Measurements from ENCODE around the gene SLC37A4. TPM values are rescaled to one million over a fixed set of nuclear protein-coding genes. Genes with fewer than 3 reads are reported as not detected.
"Not testable (repeated sequence)": the region's sequence is repeated elsewhere in the genome, so short reads cannot be mapped to it uniquely, and the experiment has no call there.

SLC37A4 gene
- total and polyA plus RNA-seq, 2 donors = 8.5 to 9.5 TPM

- H3K27ac ChIP-seq (ENCODE audit: low read depth in 1 of 2, low read length in 1 of 2) = peak overlapping the region in 1 of 2 donors; percentile 73
- 10% methylated on average over 19 of the region's 19 CpGs for WGBS
- peaks cover 12 to 22% of the 10 kb centered on the region in 2 donors for H3K4me1 ChIP-seq (ENCODE audit: control insufficient read depth in 2 of 2, insufficient read depth in 2 of 2, low read length in 2 of 2)
- H3K36me3 ChIP-seq (ENCODE audit: control insufficient read depth in 2 of 2, insufficient read depth in 2 of 2, low read length in 1 of 2) = peaks cover 19 to 25% of the 10 kb centered on the region in 2 donors
- DNase-seq (ENCODE audit: low read depth in 6 of 9, low spot score in 9 of 9) = no peak
- H3K9me3 ChIP-seq (ENCODE audit: control insufficient read depth in 2 of 2, insufficient read depth in 1 of 2, low read length in 1 of 2) = no peaks in the 10 kb centered on the region
- peak overlapping the region; percentile 83 to 86 for H3K4me3 ChIP-seq (ENCODE audit: low read length in 2 of 2)
- no peaks in the 10 kb centered on the region for H3K27me3 ChIP-seq (ENCODE audit: control insufficient read depth in 2 of 2, insufficient read depth in 1 of 2, low read length in 1 of 2)
These were observed 32.3 kb downstream of the SLC37A4 start for GRCh38 chr11:118998388-118998717.

GRCh38 chr11:118997627-118998387 is 32.9 kb downstream of the SLC37A4 start, which contains the start of gene CENATAC:
Gene CENATAC, plus strand, starts transcription at chr11:118998138. Its CDS starts 60 bp downstream, at chr11:118998198.
- under 1% methylated on average over 54 of the region's 54 CpGs for WGBS
- Histone ChIP-seq H3K27me3 (ENCODE audit: control insufficient read depth in 2 of 2, insufficient read depth in 1 of 2, low read length in 1 of 2) (no peaks in the 10 kb centered on the region), H3K9me3 (ENCODE audit: control insufficient read depth in 2 of 2, insufficient read depth in 1 of 2, low read length in 1 of 2) (no peaks in the 10 kb centered on the region), H3K4me3 (ENCODE audit: low read length in 2 of 2) (peak within 1 kb of the TSS; percentile 83 to 86), H3K36me3 (ENCODE audit: control insufficient read depth in 2 of 2, insufficient read depth in 2 of 2, low read length in 1 of 2) (peaks cover 15 to 21% of the 10 kb centered on the region in 2 donors), H3K27ac (ENCODE audit: low read depth in 1 of 2, low read length in 1 of 2) (peak within 1 kb of the TSS; percentile 15 to 73), H3K4me1 (ENCODE audit: control insufficient read depth in 2 of 2, insufficient read depth in 2 of 2, low read length in 2 of 2) (peaks cover 12 to 22% of the 10 kb centered on the region in 2 donors)
- DNase-seq (ENCODE audit: low read depth in 6 of 9, low spot score in 9 of 9) = peak; percentile 78 to 96 (median 90)

DNA sequence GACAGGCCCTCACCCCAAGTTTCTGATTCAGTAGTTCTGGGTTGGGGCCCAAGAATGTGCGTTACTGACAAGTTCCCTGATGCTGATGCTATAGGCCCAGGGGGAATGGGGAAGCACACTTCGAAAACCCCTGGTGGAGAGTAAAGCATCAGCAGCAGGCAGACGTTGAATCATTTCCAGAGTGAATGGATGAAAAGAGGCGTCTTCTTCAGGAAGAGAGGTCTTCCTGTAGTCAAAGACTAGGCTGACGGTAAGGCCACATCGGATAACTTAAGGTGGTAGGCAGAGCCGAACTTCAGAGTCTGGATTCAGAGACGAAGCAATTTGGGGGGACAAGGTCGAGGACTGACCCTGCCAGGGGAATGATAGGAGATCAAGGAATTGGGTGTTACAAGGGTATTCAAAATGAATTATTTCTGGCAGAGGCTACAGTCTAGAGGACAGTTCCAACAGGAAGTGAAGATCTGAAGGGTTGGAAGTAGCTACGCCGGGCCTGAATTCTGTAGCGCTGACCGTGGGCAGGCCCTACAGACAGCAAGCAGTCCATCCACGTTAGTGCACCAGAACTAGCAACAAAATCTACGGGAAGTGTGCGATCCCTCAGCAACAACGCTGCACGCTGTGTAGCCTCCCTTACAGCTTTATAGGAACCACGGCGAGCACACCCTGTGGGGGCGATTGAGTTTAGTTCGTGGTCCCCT is 33.6 kb downstream of the SLC37A4 start:
- peak in 3 of 9 donors; percentile 19 to 41 (median 21) for DNase-seq (ENCODE audit: low read depth in 6 of 9, low spot score in 9 of 9)
- Histone ChIP-seq H3K4me1 (ENCODE audit: control insufficient read depth in 2 of 2, insufficient read depth in 2 of 2, low read length in 2 of 2) (peaks cover 12 to 22% of the 10 kb centered on the region in 2 donors), H3K9me3 (ENCODE audit: control insufficient read depth in 2 of 2, insufficient read depth in 1 of 2, low read length in 1 of 2) (no peaks in the 10 kb centered on the region), H3K36me3 (ENCODE audit: control insufficient read depth in 2 of 2, insufficient read depth in 2 of 2, low read length in 1 of 2) (peaks cover 8 to 16% of the 10 kb centered on the region in 2 donors), H3K4me3 (ENCODE audit: low read length in 2 of 2) (peak overlapping the region; percentile 83 to 86), H3K27me3 (ENCODE audit: control insufficient read depth in 2 of 2, insufficient read depth in 1 of 2, low read length in 1 of 2) (no peaks in the 10 kb centered on the region), H3K27ac (ENCODE audit: low read depth in 1 of 2, low read length in 1 of 2) (peak overlapping the region; percentile 15 to 53)
- WGBS = 11% methylated on average over 22 of the region's 22 CpGs

DNA sequence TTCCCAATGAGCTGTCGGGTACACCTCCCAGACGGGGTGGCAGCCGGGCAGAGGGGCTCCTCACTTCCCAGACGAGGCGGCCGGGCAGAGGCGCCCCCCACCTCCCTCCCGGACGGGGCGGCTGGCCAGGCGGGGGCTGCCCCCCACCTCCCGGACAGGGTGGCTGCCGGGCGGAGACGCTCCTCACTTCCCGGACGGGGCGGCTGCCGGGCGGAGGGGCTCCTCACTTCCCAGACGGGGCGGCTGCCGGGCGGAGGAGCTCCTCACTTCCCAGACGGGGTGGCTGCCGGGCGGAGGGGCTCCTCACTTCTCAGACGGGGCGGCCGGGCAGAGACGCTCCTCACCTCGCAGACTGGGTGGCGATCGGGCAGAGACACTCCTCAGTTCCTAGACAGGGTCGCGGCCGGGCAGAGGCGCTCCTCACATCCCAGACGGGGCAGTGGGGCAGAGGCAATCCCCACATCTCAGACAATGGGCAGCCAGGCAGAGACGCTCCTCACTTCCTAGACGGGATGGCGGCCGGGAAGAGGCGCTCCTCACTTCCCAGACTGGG is 39.1 kb downstream of the SLC37A4 start:
- not testable (repeated sequence) for H3K9me3 ChIP-seq (ENCODE audit: control insufficient read depth in 2 of 2, insufficient read depth in 1 of 2, low read length in 1 of 2); H3K4me1 ChIP-seq (ENCODE audit: control insufficient read depth in 2 of 2, insufficient read depth in 2 of 2, low read length in 2 of 2); H3K27ac ChIP-seq (ENCODE audit: low read depth in 1 of 2, low read length in 1 of 2); H3K27me3 ChIP-seq (ENCODE audit: control insufficient read depth in 2 of 2, insufficient read depth in 1 of 2, low read length in 1 of 2); H3K36me3 ChIP-seq (ENCODE audit: control insufficient read depth in 2 of 2, insufficient read depth in 2 of 2, low read length in 1 of 2); H3K4me3 ChIP-seq (ENCODE audit: low read length in 2 of 2); DNase-seq (ENCODE audit: low read depth in 6 of 9, low spot score in 9 of 9)
- 98% methylated on average over 44 of the region's 44 CpGs for WGBS

DNA sequence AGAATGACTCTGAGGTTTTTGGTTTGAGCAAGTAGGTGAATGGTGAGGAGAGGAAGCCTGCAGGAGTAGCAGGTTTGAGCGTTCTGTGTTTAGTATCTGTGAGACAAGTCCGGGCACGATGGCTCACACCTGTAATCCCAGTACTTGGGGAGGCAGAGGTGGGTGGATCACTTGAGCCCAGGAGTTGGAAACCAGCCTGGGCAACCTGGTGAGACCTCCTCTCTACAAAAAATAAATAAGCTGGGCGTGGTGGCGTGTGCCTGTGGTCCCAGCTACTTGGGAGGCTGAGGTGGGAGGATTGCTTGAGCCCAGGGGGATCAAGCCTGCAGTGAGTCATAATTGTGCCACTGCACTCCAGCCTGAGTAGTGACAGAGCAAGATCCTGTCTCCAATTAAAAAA is 42.4 kb downstream of the SLC37A4 start:
- H3K27me3 ChIP-seq (ENCODE audit: control insufficient read depth in 2 of 2, insufficient read depth in 1 of 2, low read length in 1 of 2) = no peaks in the 10 kb centered on the region
- DNase-seq (ENCODE audit: low read depth in 6 of 9, low spot score in 9 of 9) = no peak
- no peaks in the 10 kb centered on the region for H3K36me3 ChIP-seq (ENCODE audit: control insufficient read depth in 2 of 2, insufficient read depth in 2 of 2, low read length in 1 of 2)
- WGBS = 98% methylated on average over 5 of the region's 5 CpGs
- H3K9me3 ChIP-seq (ENCODE audit: control insufficient read depth in 2 of 2, insufficient read depth in 1 of 2, low read length in 1 of 2) = no peaks in the 10 kb centered on the region
- H3K27ac ChIP-seq (ENCODE audit: low read depth in 1 of 2, low read length in 1 of 2) = no peak overlapping the region
- H3K4me3 ChIP-seq (ENCODE audit: low read length in 2 of 2) = no peak overlapping the region
- H3K4me1 ChIP-seq (ENCODE audit: control insufficient read depth in 2 of 2, insufficient read depth in 2 of 2, low read length in 2 of 2) = no peaks in the 10 kb centered on the region

DNA sequence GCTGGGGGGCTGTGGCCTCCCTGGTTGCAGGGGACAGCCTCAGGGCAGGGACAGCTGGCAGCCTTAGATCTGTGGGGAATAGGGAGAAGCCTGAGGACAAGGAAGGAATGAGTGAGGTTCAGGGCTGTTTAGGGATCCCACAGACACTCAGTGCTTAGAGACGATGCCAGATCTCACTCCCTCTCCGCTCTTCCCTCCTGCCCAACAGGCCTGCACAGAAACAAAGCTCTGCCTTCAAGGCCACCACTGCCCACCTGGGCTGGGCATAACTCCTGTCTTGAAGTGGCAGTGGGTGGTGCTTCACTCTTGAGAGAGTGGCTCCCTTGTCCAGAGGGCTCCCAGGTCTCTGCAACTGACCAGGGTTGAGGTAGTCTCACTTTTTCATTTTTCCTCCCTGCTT is 45.9 kb downstream of the SLC37A4 start:
- Histone ChIP-seq H3K4me1 (ENCODE audit: control insufficient read depth in 2 of 2, insufficient read depth in 2 of 2, low read length in 2 of 2) (peaks cover 4 to 6% of the 10 kb centered on the region in 2 donors), H3K36me3 (ENCODE audit: control insufficient read depth in 2 of 2, insufficient read depth in 2 of 2, low read length in 1 of 2) (no peaks in the 10 kb centered on the region), H3K4me3 (ENCODE audit: low read length in 2 of 2) (no peak overlapping the region), H3K27ac (ENCODE audit: low read depth in 1 of 2, low read length in 1 of 2) (no peak overlapping the region), H3K27me3 (ENCODE audit: control insufficient read depth in 2 of 2, insufficient read depth in 1 of 2, low read length in 1 of 2) (no peaks in the 10 kb centered on the region), H3K9me3 (ENCODE audit: control insufficient read depth in 2 of 2, insufficient read depth in 1 of 2, low read length in 1 of 2) (no peaks in the 10 kb centered on the region)
- 94% methylated on average over 2 of the region's 2 CpGs for WGBS
- DNase-seq (ENCODE audit: low read depth in 6 of 9, low spot score in 9 of 9) = no peak

- peaks cover 4 to 11% of the 10 kb centered on the region in 2 donors for H3K4me1 ChIP-seq (ENCODE audit: control insufficient read depth in 2 of 2, insufficient read depth in 2 of 2, low read length in 2 of 2)
- H3K9me3 ChIP-seq (ENCODE audit: control insufficient read depth in 2 of 2, insufficient read depth in 1 of 2, low read length in 1 of 2); H3K27ac ChIP-seq (ENCODE audit: low read depth in 1 of 2, low read length in 1 of 2); H3K36me3 ChIP-seq (ENCODE audit: control insufficient read depth in 2 of 2, insufficient read depth in 2 of 2, low read length in 1 of 2); DNase-seq (ENCODE audit: low read depth in 6 of 9, low spot score in 9 of 9); H3K27me3 ChIP-seq (ENCODE audit: control insufficient read depth in 2 of 2, insufficient read depth in 1 of 2, low read length in 1 of 2); H3K4me3 ChIP-seq (ENCODE audit: low read length in 2 of 2): not testable (repeated sequence)
- WGBS = 90% methylated on average over 8 of the region's 8 CpGs
These were observed 46.3 kb downstream of the SLC37A4 start for GRCh38 chr11:118984337-118984736.

GRCh38 chr11:118980191-118980881 is 50.3 kb downstream of the SLC37A4 start:
- no peak for DNase-seq (ENCODE audit: low read depth in 6 of 9, low spot score in 9 of 9)
- Histone ChIP-seq H3K9me3 (ENCODE audit: control insufficient read depth in 2 of 2, insufficient read depth in 1 of 2, low read length in 1 of 2) (no peaks in the 10 kb centered on the region), H3K27me3 (ENCODE audit: control insufficient read depth in 2 of 2, insufficient read depth in 1 of 2, low read length in 1 of 2) (no peaks in the 10 kb centered on the region), H3K27ac (ENCODE audit: low read depth in 1 of 2, low read length in 1 of 2) (no peak overlapping the region), H3K4me3 (ENCODE audit: low read length in 2 of 2) (no peak overlapping the region), H3K36me3 (ENCODE audit: control insufficient read depth in 2 of 2, insufficient read depth in 2 of 2, low read length in 1 of 2) (no peaks in the 10 kb centered on the region), H3K4me1 (ENCODE audit: control insufficient read depth in 2 of 2, insufficient read depth in 2 of 2, low read length in 2 of 2) (peaks cover 4 to 18% of the 10 kb centered on the region in 2 donors)
- 66% methylated on average over 21 of the region's 21 CpGs for WGBS

Data from thymus (tissue), 11 donors.